Left cardiac atrium (tissue), 4 donors: ENCODE data around the gene MND1. TPM values are rescaled to one million over a fixed set of nuclear protein-coding genes. Genes with fewer than 3 reads are reported as not detected.
"Not testable (repeated sequence)": the region's sequence is repeated elsewhere in the genome, so short reads cannot be mapped to it uniquely, and the experiment has no call there.

Experiments
- ATAC-seq, 2 donors: fragments of 200-7000 bp; cut with Tn5 transposase; one replicate each; pipeline ENCODE4 v1.9.1; 2020; ENCODE audit warnings: mild to moderate bottlenecking in 2 of 2, moderate library complexity in 2 of 2
- DNase-seq: peaks from one replicate; pipeline ENCODE4 v3.0.0-alpha.2; 2020
- intact Hi-C, 2 donors: fragments of 100-400 bp; cut with DNase I; formaldehyde crosslinking; loops; one replicate each; pipeline versions ENCODE4 v1.14.1 to v1.15.1; 2022 to 2023
- total RNA-seq, 2 donors: library from RNA; stranded (reverse); fragmentation: NEBNext Ultra II Directional; extraction: Animal tissue kit (Norgen Biotek cat#: 25700); gene quantifications; one replicate each; pipeline ENCODE4 v1.2.1, GENCODE V29; 2021
- donor health status: DM: no; HTN: yes; CAD: no.
- donor health status: DM: no; HTN: yes; CAD: no; lungs with severe emphysema.
- donor health status: DM: yes; HTN: yes; CAD: no.
- donor health status: Dilated cardiomyopathy.

The MND1 gene
- total RNA-seq, 2 donors from 2014 or later, result 0.62 TPM; not detected in 1

DNA sequence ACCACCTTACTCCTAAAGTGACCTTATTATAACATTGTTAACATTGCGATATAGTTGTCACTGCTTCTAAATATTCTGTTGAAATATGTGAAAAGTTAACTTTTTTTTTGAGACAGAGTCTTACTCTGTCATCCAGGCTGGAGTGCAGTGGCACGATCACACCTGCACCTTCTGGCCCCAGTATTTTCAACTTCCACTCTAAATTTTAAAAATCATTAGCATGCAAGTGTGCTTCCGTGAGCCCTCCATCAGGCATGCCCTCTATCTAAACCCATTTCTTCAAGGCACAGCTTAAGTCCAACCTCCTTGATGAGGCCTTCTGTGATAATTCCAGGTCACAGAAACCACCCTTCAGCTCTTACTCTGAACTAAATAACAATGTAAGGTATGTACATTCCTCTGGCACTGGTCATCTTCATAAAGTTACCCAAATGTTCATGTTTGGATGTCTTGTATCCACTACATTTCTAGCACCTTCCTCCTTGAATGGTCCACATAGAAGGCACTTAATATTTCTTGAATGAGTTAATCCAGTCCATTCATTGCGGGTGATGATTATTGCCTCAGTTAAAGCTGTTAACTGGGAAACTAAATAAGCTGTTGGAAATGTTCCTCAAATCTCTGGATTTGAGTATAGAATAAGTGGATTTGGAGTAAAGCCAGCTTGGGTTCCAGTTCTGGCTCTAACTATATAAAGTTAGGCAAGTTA, 83.0 kb downstream of the MND1 start:
- intact Hi-C loops, result no loop called here
- no peak for ATAC-seq

DNA sequence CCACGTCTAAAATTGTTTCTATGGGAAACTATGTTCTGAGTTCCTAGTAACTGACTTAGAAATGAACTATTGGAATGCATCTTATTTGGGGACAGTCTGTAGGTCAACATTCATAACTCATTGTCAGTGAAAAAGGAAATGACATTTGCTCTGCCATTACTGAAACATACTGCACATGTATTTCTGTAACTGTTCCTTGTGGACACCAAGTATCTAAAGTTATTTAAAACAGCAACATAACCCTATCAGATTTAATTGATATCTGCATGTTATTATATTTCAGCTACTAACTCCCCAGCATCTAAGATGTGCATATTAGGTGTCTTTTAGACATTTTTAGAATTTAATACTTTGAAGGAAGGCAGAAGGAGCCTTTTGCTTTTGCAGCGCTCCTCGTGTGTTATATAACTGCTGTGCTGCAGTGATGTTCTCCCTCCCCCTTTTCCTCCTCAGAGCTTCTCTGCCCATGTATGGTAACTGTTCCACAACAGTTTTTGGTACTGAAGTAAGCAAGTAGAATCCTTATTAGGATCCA, 84.5 kb downstream of the MND1 start:
- DNase-seq (no peak), ATAC-seq (peak in 1 of 2 donors; percentile 51)
- intact Hi-C loops, result no loop called here

More for the DNA sequence above, 83.0 kb downstream of the MND1 start:
- no peak for DNase-seq

DNA sequence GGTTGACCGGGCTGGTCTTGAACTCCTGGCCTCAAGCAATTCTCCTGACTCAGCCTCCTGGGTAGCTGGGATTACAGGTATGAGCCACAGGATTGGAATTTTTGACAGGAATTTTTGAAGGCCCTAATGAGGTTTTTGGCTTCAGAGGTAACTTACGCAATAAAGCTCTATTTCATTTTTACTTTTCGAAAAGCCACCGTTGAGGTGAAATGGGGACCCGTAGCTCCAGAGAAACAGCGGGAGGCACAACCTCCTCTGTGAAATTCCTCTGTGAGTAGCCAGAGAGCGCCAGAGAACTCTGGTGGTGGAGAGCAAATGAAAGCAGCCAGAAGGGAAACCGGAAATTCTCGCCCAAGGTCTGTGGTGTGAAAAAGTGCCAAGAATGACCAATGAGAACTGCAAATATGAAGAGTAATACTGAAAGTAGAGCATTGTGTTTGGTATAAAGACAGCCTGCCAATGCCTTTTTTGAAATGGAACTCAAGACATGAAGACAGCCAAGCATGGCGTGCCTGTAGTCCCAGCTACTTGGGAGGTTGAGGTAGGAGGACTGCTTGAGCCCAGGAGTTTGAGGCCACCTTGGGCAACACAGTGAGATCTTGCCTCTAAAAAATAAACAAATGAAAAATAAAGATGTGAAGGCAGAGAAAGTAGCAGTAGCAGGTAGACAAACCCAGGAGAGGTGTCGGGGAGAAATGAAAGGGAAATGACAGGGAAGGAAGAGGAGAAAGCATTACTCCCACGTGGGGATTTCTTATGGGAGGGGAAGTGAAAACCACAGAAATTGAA, 88.7 kb downstream of the MND1 start:
- ATAC-seq (peak; percentile 88 to 91), DNase-seq (peak; percentile 66)
- intact Hi-C loops, result loop anchor here (1.0 to 10.0 kb wide), 2 partner anchors 141 to 142 kb away; no protein-coding TSS in a partner anchor

DNA sequence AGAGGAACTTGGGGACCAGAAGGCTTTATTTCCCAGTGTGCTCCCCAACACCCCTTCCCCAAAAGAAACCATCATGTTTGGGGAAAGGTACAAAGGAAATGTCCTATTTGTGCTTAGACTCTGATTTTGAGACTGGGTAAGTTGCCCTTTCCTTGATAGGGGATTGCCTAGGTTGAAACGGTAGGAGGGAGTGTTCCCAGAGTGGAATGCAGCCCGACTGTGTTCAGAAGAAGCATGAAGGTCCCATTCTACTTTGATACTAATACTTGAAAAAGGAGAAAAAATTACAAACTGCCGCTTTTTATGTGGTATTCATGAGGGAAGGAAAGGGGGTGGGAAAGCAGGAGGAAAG, 89.2 kb downstream of the MND1 start:
- intact Hi-C loops, result loop anchor here (1.0 to 10.0 kb wide), 2 partner anchors 141 kb away; no protein-coding TSS in a partner anchor
- ATAC-seq, result no peak

DNA sequence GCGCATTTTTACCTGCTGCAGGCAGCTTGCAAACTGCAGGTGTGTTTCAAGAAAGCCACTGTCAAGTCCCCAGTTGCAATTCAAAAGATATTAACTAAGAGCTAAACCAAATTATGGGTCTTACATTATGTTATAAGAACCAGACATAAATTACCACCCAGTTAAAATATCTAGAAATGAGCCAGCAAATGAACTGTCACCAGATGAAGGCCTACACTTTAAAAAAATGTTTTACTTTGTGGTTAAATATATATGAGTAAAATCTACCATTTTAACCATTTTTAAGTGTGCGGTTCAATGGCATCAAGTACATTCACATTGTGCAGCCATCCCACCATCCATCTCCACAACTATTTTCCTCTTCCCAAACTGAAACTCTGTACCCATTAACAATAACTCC, 89.7 kb downstream of the MND1 start:
- intact Hi-C loops, result loop anchor here in 1 of 2 donors (10.0 kb wide), 1 partner anchor 141 kb away; no protein-coding TSS in a partner anchor

More for the DNA sequence above, 89.2 kb downstream of the MND1 start:
- DNase-seq, result no peak

DNA sequence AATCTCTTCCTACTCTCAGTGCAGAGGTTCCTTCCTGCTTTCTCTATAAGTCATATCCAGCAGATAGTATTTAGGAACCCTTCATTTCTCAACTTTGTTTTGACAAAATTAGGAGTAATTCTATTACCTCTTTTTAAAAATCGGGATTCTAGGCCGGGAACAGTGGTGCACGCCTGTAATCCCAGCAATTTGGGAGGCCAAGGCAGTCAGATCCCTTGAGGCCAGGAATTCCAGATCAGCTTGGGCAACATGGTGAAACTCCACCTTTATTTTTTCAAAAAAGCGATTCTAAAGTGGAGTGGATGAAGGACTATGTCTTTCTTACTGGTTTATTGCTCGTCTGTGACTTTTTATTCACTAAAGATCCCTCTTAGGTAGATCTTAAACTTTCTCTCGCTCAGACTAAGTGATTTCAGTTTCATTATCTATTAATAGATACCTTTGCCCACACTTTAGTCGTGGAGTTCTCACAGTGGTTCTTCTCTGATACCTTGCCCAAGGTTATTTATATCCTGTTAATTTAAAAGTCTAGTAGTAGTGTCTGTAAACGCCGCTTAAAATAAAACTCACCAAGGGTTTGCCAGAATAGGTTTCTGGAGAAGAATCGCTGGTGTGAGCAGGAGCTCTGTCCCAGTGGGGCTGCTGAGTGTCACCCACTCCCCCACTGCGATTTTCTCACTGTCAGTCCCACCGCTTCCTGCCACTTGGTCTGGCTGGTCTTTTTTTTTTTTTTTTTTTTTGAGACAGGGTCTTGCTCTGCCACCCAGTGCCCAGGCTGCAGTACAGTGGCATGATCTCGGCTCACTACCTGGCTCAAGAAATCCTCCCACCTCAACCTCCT, 94.6 kb downstream of the MND1 start:
- intact Hi-C loops, result loop anchor here in 1 of 2 donors (10.0 kb wide), 1 partner anchor 136 kb away; no protein-coding TSS in a partner anchor
- no peak for DNase-seq
- peak; percentile 31 to 38 for ATAC-seq

More for the DNA sequence above, 89.7 kb downstream of the MND1 start:
- ATAC-seq (no peak), DNase-seq (no peak)

DNA sequence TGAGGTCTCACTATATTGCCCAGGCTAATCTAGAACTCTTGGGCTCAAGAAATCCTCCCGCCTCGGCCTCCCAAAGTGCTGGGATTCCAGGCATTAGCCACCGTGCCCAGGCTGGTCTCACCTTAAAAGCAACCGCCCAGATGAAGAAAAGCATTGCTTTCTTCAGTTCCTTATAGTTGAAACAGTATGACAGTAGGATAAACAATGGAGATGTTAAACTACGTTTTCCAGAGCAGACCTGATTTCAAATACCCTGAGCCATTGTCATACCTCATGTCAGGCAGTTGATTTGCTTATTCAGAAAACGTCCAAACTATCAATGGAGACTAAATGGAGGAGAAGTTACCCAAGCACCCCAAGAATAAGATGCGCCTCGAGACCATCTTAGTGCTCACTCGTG, 95.3 kb downstream of the MND1 start:
- intact Hi-C loops, result loop anchor here in 1 of 2 donors (10.0 kb wide), 1 partner anchor 135 kb away; no protein-coding TSS in a partner anchor
- ATAC-seq (no peak), DNase-seq (no peak)

DNA sequence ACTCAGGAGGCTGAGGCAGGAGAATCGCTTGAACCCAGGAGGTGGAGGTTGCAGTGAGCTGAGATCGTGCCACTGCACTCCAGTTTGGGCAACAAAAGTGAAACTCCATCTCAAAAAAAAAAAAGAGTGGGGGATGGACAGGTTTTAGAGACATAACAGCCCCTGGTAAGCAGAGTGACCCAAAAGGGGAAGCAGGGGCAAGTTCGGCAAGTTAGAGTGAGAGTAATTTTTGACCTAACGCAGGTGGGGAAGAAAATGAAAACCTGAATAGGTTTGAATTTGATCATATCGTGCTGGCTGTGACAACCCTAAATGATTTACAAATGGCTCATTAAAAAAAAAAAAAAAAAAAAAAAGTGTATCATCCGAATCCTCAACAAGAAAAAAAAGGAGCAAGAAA, 96.0 kb downstream of the MND1 start:
- ATAC-seq (no peak), DNase-seq (no peak)
- intact Hi-C loops, result no loop called here

DNA sequence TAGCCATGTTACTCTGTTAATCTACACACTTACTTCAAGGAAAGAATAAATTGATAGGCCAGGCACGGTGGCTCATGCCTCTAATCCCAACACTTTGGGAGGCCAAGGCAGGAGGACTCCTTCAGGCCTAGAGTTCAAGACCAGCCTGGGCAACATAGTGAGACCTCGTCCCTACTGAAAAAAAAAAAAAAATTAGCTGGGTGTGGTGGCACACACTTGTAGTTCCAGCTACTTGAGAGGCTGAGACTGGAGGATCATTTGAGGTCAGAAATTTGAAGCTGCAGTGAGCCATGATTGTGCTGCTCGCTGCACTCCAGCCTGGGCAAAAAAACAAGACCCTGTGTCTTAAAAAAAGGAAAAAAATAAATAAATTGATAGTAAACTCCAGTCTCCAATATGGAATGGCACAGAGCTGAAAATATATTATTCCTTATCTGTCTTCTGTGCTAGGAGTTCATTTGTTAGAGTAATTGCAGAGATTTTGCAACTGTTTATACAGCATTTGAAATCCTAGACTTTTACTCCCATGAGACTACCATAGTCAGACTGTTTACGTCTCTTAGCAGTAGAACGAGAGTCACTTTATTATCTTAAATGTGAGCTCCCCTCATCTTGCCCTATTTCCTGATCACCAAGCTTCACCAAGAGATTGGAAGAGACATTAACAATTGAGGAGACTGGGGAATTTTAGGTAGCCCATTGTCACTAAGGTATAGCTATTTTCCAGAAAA, 102.9 kb downstream of the MND1 start:
- intact Hi-C loops, result no loop called here
- DNase-seq, result no peak
- ATAC-seq, result peak; percentile 24 to 84

DNA sequence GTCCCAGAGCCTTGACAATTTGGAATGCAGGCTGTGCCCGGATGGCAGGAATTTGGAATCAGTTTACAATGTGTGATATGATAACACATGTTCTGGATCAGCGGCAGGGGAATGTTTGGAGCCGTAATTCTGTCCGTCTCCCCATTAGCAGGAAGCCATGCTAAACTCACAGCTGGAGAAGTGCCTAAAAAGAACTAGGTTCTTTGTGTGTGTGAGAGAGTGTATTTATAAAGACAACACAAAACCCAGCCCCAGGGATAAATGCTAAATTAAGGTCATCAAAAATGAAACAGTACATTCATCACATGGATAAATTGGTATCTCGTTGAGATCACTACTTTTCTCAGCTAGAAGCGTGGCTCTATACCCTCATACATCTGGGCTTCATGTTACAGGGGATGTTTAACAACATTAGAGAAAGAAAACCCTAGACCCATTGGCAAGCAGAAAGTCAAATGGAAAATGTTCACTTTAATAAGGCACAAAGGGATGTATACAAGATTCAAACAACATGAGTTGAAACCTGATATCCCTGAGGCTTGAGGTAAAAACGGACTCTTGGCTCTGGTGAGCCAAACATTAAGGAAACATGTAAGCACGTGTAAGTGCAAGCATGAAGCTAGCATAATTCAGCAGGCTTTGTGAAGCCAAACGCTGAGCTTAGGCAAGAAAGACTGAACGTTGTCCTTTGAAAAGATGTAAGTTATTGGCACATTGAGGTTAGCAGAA, 103.7 kb downstream of the MND1 start:
- DNase-seq (no peak), ATAC-seq (peak in 1 of 2 donors; percentile 30)
- intact Hi-C loops, result no loop called here

DNA sequence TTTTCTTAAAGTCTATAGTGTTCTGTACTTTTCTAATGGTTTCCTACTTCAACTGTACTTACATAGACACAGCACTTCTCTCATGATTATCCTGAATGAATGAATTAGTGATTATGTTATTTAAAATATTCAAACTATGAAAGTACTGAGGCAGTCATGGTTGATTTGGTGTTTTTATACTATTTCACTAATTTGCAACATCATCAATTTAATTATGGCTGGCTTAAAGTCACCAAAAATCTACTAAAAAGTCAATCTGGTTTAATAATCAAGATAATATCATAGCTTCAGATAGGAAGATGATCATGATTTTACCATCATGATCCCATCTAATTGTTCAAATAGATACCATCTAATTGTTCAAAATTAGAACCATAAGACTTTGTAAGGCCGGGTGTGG, 104.8 kb downstream of the MND1 start:
- ATAC-seq (no peak), DNase-seq (no peak)
- intact Hi-C loops, result no loop called here

DNA sequence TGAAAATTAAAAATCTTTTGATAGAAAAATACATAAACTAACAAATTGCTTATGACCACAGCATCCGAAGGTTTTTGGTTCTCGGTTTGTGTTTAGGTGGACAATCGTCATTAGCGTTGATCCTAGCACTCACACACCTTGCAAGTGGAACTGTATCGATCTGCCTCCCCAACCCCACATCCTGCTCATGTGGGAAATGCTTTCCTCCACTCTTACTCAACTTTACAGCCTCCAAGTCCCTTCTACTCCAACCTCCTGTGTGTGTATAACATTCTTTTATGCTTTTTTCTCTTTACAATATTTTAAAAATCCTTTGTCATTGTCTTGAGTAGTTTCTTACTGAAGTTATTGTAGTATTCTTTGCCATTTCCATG, 106.0 kb downstream of the MND1 start:
- intact Hi-C loops, result no loop called here
- no peak for DNase-seq
- ATAC-seq, result no peak

DNA sequence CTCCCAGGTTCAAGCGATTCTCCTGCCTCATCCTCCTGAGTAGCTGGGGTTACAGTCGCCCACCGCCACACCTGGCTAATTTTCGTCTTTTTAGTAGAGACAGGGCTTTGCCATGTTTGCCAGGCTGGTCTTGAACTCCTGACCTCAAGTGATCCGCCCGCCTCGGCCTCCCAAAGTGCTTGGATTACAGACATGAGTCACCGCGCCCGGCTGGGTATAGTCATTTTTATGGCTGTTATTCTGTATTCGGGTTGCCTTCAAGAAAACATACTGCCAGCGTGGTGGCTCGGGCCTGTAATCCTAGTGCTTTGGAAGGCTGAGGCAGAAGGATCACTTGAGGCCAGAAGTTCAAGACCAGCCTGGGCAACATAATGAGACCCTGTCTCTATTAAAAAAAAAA, 106.7 kb downstream of the MND1 start:
- intact Hi-C loops, DNase-seq, ATAC-seq: not testable (repeated sequence)

DNA sequence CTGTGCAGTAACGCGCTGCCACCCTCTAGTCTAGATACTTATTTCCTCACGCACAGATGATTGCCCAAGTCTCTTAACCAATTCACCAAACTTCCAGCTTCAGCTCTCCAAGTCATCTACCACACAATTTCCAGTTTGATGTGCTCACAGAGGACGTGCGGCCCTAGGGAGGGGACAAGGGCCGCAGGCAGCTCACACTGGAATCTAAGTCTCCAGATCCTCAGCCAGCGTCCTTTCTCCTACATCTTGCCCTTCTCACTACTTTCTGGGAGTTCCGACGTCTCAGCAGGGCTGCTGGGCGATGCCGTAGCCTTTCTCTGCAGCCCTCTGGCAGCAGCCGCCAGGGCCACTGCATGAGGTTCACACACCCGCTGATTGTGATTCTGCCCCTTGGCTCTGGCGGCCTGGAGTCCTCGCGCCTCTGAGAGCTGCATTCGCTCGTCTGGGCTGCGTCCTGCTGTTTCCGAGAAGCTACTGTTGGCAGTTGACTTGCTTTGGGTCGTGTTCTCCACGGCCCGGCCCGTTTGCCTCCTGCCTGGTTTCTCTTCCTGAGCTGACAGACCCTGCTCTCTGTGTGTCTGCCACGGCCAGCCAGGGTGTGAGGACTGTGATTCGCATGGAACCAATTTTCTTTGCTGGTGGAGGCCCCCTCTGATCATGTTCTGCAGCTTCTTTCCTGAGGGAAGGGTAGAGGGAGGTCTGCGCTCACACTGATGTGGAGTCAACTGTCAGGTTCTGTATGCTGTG, 107.6 kb downstream of the MND1 start:
- DNase-seq (peak; percentile 34), ATAC-seq (peak; percentile 32 to 77)
- intact Hi-C loops, result no loop called here

DNA sequence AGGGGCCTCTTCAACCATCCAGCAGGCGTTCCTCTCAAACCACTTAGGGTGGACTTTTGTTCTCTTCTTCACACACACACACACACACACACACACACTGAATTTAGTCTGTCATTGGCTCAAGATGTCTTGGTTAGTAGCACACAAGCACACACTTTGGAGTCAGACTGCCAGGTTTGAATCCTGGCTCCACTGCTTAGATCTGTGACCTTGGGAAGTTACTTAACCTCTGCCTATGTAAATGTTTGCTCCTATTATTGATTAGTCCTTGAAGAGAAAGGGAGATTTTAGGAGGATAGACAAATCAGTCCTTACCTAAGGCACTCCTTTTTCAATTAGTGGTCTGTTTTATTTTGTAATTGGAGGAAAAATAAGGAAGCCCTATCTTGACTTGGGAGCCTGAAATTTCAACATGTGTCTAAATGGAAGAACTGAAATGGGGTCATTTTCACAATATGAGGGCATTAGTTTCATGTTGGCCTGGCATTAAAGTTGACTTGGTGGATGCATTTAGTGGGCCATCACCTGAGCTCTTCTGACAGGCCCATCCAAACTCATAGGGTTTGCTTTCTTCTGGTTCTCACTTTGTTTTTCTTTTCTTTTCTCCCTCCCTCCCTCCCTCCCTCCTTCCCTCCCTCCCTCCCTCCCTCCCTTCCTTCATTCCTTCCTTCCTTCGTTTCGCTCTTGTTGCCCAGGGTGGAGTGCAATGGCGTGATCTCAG, 108.3 kb downstream of the MND1 start:
- intact Hi-C loops, result no loop called here
- ATAC-seq (no peak), DNase-seq (no peak)

DNA sequence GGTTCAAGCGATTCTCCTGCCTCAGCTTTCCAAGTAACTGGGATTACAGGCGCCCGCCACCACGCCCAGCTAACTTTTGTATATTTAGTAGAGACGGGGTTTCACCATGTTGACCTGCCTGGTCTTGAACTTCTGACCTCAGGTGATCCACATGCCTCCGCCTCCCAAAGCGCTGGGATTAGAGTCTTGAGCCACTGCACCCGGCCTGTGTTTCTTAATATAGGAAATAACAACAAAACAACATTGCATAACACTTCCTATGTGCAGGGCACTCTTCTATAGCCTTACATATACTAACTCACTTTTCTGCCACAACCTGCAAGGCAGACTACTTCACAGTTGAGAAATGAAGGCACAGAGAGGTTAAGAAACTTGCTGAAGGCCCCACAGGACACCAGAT, 108.9 kb downstream of the MND1 start:
- DNase-seq (no peak), ATAC-seq (no peak)
- intact Hi-C loops, result no loop called here

DNA sequence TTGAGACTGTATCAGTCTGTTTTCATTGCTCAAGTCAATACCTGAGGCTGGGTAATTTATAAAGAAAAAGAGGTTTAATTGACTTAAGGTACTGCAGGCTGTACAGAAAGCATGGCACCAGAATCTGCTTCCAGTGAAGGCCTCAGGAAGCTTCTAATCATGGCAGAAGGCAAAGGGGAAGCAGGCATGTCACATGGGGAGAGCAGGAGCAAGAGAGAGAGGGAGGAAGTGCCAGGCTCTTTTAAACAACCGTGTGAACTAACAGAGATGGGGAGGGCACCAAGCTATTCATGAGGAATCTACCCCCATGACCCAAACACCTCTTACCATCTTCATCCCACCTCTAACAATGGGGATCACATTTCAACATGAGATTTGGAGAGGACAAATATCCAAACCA, 114.5 kb downstream of the MND1 start:
- ATAC-seq, result no peak
- intact Hi-C loops, result no loop called here

More for the DNA sequence above, 114.5 kb downstream of the MND1 start:
- no peak for DNase-seq
